NCI-H2107 (cell line): ENCODE results near the gene PRR5.
A peak's percentile ranks its signal among the peaks of the same experiment; 100 is the strongest.

ENCODE experiments used
- DNase-seq: peaks from one replicate; lab custom pipeline; 2025; lab: John Stamatoyannopoulos, UW

PRR5 gene

DNA sequence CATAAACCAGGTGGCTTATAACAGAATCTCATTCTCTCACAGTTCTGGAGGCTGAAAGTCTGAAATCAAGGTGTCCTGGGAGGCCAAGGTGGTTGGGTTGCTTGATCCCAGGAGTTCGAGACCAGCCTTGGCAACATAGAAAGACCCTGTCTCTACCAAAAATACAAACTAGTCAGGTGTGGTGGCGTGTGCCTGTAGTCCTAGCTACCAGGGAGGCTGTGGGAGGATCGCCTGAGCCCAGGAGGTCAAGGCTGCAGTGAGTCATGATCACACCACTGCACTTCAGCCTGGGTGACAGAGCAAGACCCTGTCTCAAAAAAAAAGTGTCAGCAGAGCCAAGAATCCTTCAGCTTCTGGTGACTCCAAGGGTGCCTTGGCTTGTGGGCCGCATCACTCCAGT, 8.9 kb upstream of the PRR5 start:
- DNase-seq = no peak

DNA sequence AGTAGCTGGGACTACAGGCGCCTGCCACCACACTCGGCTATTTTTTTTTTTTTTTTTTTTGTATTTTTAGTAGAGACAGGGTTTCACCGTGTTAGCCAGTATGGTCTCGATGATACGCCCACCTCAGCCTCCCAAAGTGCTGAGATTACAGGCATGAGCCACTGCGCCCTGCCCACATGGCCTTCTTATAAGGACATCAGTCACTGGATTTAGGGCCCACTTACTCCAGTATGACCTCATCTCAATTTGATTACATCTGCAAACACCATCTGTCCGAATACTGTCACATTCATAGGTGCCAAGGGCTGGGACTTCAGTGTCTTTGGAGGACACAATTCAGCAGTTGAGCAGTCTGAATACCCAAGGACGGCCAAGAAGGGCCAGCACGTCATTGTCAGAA, 8.2 kb upstream of the PRR5 start:
- DNase-seq = no peak

DNA sequence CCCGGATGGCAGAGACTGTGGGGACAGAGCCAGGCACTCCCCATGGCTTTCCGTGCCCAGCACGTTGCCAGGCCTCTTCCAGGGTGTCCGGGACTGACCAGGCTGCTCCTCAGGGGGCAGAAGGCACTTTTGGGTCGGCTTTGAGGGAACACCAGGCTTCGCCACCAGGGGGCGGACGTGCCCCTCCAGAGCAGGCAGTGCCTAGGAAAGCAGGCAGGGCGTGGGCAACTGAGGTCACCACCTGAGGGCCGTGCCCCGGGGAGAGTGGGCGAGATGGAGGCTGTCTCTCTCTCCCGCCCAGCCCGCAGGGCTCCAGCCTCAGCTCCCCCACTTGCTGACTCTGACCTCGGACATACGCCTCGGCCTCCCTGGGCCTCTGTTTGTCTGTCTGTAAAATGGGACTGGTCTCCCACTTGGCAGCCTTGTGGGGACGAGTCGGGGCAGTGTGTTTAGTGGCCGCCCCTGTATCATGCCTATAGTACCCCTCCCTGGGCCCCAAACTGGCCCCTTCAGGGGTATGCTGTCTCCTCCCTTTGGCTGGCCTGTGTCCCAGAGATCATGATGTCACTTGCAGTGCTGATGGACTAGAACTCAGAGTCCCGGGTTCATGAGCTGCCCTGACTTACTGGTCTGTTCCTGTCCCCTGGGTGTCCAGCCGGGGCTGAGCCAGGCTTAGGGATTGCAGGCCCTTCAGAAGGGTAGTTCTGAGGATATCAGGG, 4.4 kb upstream of the PRR5 start:
- DNase-seq = peak; percentile 34

DNA sequence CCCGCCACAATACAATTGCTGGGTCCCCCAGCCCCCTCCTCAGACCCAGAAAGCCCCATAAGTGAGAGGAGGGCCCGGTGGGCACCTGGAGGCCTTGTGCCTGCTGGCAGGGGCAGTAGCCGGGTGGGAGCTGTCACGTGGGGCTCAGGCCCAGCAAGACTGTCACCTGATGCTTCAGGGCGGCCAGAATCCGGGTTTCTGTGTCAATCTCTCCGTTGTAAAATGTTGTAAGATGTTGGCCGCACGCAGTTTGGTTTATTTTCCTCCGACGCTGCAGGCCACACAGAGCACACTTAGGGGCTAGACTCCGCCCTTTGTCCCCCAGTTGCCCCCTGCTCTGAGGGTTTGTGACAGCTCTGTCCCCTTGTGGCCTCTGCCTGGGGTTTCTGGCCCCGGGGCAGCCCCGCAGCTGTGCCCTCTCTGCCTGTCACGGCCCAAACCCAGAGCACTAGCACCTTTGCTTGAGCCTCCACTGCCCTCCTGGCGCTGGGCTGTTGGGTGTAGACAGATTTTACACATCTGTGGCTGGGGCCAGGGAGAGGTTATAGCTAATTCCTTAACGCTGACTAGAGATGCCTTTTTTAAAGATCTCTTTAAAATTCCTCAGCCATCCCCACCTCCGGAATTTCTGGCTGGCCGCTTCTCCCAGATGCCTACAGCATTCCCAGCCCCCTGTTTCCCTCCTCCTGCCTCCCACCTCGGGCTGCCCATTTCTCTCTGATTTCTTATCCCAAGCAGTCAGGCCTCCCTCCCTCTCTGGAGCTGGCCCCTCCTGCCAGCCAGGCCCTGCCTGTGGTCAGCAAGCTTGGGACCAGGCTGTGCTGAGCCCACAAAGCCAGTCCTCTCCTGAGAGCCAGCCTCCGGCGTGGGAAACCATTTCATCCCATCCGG, 3.2 kb upstream of the PRR5 start:
- no peak for DNase-seq

DNA sequence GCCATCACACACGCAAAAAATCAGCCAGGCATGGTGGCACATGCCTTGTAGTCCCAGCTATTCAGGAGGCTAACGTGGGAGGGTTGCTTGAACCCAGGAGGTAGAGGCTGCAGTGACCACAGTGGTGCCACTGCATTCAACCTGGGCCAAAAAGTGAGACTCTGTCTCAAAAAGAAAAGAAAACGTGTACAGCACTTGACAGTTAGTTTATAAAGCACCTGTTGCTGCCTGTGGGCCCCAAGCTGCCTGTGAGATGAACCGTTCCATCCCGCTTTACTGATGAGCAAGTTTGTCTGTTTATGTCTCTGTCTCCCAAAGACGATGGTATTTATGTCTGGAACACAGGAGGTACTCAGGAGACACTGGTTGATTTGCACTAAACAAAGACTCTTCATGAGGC, 1.5 kb upstream of the PRR5 start:
- DNase-seq = no peak

DNA sequence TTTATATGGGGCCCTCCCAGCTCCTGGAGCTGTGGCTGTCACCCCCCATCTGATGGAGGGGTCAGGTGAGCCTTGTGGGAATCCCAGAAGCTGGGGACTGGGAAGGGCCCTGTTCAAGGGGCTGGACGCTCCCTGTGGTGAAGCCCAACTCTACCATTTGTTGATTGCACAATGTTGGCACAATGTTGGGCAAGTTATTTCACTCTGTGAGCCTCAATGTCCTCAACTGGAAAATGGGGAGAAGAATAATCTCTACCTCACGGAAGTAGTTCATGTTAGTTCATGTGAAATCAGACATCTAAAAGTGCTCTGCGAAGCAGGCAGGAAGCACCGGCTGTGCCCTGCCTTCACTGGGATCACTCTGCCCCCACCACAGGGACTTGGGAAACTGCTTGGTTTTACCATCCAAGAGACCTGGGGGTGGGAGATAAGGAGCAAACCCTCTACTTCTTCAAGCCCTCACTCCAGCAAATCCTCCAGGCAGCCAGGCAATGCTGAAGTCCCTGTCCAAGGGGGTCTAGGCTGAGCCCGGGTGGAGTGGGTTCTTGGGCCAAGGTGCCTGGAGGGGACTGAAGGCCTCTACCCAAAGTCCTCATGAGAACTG, 715 bp upstream of the PRR5 start:
- no peak for DNase-seq

DNA sequence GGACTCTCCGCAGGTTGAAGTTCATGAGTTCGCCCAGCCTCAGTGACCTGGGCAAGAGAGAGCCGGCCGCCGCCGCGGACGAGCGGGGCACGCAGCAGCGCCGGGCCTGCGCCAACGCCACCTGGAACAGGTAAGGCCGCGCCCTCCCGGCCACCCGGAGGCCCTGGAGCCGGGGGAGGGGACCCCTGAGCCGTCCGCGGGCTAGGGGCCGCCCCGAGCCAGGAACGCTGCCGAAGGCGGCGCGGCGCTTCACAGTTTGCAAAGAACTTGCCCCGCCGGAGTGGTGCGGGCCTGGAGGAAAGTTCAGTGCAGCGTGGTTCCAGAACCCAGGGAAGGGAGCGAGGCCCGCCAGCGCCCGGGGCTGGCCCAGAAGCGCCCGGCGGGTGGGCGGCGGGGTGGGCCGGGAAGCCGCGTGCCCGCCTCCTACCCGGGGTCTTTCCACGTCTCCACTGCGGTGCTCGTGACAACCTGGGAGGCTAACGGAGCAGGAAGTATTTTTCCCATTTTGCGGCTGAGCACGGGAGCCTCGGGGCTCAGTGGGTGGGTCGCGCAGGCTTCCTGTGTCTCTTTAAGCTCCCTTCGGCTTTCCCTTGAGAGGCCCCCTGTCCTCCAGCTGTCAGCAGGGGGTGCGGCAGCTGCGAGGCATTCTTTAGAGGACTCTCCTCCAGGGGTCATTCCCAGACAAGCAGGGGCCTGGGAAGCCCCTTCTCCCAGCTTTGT, 635 bp downstream of the PRR5 start:
- DNase-seq = no peak

DNA sequence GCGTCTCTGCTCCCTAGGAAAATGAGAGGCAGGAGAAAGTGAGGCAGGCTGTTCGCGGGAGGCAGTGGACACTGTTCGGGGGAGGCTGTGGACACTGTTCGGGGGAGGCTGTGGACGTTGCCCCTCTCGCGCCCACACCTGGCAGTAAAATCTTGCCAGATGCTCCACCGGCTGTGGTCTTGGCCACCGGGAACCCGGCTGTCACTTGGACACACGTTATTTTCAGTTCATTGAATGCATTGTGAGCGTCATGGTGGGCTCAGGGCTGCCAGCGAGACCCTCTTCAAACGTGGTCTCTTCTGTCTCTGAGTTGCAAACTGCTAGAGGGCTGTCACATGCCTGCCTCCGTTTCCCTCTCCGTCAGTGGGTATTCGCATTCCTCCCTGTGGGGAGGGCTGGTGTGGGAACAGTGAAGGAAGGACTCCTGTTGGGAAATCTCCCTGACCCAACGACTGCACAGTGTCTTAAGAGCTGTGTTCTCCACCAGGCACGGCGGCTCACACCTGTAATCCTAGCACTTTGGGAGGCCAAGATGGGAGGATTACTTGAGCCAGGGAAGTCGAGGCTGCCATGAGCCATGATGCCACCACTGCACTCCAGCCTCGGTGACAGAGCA, 1.4 kb downstream of the PRR5 start:
- no peak for DNase-seq

DNA sequence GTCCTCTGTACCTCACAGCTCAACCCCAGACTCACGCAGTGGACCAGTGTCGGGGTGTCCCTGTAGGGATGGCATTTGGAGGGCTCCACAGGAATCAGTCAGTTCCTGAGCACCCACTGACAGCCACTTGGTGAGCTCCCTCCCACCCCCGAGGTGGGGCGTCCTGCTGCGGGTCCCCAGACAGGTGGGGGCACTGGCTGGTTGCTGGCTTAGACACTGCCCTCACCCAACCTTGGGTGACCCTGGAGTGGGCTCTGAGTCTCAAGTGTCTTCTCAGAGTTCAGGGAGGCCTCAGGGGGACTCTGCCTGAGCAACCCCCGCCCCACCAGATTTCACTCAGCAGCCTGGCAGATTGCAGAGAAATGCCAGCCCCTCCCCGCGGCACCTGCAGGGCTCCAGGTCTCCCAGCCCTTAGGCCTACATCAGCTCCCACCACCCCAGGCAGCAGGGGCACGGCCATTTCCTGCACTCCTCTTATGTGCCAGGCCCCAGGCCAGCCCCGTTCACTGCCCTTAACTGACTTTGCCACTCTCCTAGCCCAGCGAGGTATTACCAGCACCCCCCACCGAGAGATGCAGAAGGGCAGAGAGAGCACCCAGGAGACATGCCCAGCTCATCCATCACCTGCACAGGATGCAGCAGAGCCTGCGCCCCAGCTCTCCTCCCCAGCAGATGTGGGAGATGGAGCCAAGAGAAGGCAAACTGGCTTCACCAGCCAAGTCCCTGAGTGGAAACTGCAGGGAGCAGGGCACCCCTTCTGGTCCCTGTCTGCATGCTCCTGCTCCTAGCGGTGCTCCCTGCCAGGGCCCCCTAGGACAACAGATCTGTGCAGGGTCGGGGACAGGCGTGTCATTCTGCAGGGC, 2.4 kb downstream of the PRR5 start:
- DNase-seq = no peak

DNA sequence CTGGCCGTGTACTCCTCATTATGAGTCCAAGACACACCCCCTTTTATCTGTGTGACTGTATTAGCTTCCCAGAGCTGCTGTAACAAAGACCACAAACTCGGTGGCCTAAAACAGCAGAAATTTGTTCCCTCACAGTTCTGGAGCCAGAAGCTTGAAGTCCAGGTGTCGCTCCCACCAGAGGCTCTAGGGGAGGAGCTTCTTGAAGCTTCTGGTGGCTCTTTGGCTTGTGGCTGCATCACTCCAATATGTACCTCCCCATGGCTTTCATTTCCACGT, 3.0 kb downstream of the PRR5 start:
- DNase-seq = no peak

DNA sequence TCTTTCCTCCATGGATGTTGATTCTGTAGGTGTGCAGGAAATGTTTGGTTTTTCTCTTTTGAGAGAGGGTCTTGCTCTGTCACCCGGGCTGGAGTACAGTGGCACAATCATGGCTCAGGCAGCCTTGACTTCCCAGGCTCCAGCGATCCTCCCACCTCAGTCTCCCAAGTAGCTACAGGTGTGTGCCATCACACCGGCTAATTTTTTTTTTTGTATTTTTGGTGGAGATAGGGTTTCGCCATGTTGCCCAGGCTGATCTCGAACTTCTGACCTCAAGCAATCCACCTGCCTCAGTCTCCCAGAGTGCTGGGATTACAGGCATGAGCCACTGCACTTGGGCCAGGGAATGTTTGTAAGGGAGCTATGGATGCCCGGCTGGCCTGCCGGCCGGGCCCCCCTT, 4.5 kb downstream of the PRR5 start:
- DNase-seq = no peak

DNA sequence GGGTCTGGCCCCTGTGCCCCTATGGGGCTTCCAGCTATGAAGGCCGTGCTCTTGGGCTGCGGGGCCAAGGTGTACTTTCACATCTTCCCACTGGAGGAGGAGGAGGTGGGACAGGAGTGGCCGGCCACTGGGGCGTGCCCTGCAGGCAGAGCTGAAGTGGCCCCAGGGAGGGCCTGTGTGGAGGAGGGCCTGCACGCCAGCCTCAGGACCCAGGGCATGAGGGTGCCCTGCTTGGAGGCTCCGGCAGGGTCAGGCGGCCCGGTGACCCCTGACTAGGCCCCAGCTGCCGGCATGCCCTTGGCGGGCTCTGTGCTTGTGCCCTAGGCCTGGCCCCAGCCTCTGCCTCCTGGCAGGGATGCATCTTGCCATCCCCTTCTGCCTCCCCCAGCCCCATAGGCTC, 5.2 kb downstream of the PRR5 start:
- DNase-seq = no peak

DNA sequence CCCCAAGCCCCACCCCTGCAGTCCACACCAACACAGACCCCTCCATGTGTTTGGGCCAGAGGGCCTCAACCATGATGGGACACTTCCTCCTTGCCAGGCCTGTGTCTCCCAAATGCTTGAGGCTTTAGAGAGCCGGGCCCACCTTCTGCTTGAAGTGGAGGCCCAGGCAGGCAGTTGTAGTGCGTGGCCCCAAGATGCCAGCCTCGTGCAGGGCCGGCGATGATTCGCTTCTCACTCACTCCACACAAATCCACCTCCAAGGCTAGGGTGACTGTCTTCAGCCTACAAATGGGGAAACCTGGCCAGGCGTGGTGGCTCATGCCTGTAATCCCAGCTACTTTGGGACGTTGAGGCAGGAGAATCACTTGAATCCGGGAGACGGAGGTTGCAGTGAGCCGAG, 5.7 kb downstream of the PRR5 start:
- DNase-seq = no peak

DNA sequence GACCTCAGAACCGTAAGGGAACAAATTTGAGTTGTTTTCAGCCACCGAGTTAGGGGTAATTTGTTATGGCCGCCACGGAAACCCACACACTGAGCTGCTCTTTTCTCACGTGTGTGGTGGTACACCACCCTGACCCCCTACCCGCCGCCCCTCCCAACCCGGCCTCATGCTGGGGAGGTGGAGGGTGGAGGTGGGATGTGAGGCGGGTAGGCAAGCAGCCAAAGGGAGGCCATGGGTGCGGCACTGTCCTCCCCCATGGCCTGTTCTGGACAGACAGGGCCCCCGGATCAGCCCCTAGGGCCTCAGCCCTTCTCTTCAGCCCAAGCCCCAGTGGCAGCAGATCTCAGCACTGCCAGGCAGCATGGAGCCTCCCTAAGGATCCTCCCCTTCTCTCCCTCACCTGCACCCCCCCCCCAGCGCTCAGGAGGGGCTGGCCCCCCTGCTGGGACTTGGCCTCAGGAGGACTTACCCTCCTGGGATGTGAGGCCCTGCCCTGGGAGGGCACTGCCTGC, 7.9 kb downstream of the PRR5 start:
- DNase-seq = no peak

DNA sequence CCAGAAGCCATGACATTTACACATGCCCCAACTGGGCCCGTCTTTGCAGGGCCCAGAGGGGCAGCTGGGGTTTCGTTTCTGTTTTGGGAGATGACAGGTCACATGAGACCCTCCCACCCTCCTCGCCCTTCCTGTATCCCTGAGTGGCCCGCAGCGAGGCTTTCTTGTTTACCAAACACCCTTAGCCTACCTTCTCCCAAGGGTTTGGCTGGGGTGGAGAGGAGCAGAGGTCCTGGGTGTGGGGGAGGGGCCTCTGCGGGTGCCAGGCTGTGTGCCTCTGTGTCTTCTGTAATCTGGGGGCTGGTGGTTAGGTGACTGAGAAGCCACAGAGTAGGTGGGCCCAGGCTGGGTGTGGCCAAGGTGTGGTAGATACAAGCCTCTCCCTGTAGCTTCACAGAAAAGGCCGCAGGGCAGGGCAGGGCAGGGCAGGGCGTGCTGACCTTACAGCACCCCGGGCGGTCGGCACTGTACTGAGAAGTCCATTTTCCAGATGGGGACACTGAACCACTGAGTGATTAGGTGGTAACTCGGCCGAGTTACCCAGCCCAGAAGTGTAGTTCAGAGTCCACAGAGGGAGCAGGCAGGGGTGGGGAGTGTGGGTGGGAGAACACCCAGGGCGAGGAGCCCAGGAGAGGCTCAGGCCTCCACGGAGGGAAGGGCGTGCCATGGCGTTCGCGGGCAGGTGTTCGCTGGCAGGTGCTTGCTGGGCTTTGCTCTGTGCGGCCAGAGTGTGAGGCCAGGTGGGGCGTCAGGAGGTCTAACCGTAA, 8.7 kb downstream of the PRR5 start:
- no peak for DNase-seq

DNA sequence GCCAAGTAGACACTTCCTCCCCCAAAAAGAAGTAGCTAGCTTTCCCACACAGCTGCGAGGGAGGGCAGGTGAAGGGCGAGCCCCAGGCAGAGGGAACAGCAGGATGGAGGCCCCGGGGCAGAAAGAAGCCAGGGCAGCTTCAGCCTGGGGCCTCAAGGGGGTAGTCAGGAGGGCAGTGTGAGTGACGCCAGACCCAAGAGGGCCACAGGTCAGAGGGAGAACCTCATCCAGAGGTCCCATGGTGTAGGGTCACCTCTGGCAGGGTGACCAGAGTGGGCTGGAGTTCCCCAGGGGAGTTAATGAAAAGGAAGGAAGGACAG, 9.2 kb downstream of the PRR5 start:
- no peak for DNase-seq

DNA sequence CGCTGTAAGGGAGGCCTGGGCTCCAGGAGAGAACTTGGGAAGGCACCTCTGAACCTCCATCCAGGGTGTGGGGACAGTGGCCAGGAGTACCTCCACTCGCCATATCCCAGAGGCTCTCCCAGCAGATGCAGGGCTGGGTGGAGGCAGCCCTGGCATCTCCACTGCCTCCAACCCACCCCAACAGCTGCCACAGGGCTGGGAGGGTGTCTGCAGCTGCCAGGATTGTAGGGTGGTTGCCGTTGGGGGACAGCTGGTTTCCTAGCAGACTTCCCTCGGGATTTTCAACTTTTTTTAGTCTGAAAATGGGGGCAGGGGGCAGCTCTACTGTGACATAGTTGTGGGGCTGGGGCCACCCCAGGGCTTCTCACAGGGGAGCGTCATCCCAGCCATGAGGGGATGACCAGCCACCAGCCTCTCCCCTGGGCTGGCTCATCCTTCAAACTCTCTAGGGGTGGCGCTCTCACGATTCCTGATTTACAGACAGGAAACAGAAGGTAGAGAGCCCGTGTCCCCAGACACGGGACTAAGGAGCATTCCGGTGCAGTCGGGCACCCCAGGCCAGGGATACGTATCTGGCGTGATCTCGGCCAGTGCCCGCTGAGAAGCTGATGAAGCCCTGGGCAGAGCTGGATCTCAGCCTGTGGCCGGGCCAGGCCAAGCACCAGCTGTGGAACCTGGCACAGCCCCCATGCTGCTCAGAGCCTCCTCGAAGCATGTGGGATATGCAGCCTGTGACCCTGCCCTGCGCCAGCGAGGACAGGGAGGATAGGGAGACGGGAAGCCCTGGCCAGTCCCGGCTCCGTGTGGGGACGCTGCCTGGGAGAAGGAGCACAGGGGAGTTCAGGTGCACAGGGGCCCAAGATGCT, 9.9 kb downstream of the PRR5 start:
- DNase-seq = no peak

DNA sequence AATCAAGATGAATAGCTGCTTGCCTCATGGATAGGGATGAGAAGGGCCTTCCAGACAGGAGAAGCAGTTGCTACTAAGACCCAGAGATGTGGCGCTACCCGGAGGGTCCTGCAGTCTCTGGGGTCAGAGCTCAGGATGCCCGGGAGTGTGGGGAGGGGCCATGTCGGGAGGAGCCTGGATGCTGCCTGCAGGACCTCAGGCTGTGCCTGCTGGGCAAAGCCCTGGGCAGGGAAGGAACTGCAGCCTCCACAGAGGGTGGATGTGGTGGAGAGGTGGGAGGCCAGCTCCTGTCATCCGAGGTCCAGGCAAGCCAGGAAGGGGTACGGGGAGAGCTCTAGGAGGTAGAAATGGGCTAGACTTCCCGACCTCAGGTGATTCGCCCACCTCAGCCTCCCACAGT, 11.0 kb downstream of the PRR5 start:
- DNase-seq = no peak

DNA sequence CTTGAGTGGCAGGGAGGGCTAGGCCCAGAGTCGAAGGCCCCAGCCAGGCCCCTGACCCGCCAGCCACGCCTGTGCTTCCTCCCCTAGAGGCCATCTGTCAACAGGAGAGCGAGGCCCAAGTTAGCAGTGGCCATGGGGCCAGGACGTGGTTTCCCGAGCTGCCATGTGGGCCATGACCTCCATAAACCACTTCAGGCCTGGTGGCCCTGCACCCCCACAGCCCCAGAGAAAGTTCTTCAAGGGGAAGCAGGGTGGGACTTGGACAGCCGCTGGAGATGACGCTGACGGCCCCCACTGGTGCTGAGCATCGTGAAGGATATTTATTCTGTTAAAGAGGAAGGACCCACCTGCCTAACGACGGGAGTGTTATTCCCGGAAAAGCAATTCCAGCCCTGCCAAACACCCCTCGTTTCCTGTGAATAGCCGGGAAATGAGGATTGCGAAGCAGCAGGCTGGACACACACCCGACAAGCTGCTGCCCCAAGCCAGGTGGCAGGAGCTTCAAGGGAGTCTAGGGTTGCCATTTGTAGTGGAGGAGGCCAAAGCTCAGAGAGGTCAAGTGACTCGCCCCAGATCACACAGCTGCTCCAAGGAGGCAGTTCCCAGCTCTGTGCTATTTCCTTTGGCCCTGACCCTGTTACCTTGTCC, 12.8 kb downstream of the PRR5 start:
- no peak for DNase-seq
